C4-2B (cell line): ENCODE measurements around the gene LRRN2.

ENCODE experiments used
- ZFX ChIP-seq: fragments of 450-650 bp; IDR thresholded peaks from 2 replicates; pipeline ENCODE4 v1.6.1; 2017
- TF ChIP-seq, protein P1 (sequence below): fragments of 450-650 bp; conservative IDR thresholded peaks from 2 replicates; pipeline ENCODE4 v1.5.1; 2017; ENCODE audit warnings: mild to moderate bottlenecking

DNA sequence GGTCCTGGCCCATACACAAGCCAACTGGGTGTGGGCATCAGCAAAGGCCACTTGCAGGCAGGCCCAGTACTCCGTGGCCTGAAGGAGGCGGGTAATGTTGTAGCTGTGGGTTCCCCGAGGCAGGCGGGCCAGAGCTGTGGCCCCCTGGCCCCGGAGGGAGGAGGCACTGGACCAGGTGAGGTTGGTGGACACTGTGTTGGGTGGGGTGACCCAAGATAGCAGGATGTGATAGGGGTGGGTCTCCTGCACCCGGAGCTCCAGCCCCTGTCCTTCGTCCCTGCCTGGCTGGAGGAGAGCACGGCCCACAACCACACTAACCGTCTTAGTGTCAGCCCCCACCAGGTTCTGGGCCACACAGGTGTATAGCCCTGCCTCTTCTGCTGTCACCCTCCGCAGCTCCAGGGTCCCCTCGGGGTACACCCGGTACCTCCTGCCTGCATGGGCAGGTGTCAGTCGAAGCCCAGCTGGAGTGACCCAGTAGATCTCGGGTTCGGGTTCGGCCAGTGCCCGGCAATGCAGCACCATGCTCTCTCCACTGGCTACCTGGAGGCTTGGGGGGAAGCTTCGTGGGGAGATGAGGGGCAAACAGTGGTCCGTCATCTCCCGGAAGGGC is 67.3 kb downstream of the LRRN2 start:
- TF ChIP-seq, protein P1, sequence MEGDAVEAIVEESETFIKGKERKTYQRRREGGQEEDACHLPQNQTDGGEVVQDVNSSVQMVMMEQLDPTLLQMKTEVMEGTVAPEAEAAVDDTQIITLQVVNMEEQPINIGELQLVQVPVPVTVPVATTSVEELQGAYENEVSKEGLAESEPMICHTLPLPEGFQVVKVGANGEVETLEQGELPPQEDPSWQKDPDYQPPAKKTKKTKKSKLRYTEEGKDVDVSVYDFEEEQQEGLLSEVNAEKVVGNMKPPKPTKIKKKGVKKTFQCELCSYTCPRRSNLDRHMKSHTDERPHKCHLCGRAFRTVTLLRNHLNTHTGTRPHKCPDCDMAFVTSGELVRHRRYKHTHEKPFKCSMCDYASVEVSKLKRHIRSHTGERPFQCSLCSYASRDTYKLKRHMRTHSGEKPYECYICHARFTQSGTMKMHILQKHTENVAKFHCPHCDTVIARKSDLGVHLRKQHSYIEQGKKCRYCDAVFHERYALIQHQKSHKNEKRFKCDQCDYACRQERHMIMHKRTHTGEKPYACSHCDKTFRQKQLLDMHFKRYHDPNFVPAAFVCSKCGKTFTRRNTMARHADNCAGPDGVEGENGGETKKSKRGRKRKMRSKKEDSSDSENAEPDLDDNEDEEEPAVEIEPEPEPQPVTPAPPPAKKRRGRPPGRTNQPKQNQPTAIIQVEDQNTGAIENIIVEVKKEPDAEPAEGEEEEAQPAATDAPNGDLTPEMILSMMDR = no peak
- TF ChIP-seq ZFX = no peak
